MCF 10A (cell line): ENCODE results near the gene BNIP1. TPM values are rescaled to one million over a fixed set of nuclear protein-coding genes. Genes with fewer than 3 reads are reported as not detected.

Experiments used
- BruUV-seq: library from RNA; stranded (reverse); fragments of 400-500 nt; replicated peaks from 2 replicates; lab custom pipeline; 2021; lab: Mats Ljungman, UMichigan
- CTCF ChIA-PET: fragments of 300-600 bp; sonication (Branson Sonifier 250); formaldehyde crosslinking; extraction: SDS; loops from one replicate; lab custom pipeline; 2021; ENCODE audit warnings: antibody characterized with exemption, inconsistent platforms; lab: Yijun Ruan, JAX
- POLR2A ChIA-PET: fragments of 300-600, 350-650 bp; sonication (Branson Sonifier 250); formaldehyde crosslinking; extraction: SDS; loops from one replicate; lab custom pipeline; 2020; ENCODE audit warnings: antibody characterized with exemption, inconsistent platforms; lab: Yijun Ruan, JAX
- DNase-seq: peaks from one replicate; pipeline ENCODE4 v3.0.0-alpha.2; 2018; ENCODE audit not compliant: unreplicated experiment
- H3K27ac Mint-ChIP-seq: one replicate; pipeline ENCODE4 v1.8.0; 2022; ENCODE audit warnings: mild to moderate bottlenecking, low read depth, mixed read lengths; ENCODE audit not compliant: unreplicated experiment
- H3K27me3 Mint-ChIP-seq: one replicate; pipeline ENCODE4 v1.8.0; 2022; ENCODE audit warnings: mixed read lengths; ENCODE audit not compliant: insufficient read depth, unreplicated experiment
- H3K36me3 Mint-ChIP-seq: one replicate; pipeline ENCODE4 v1.8.0; 2022; ENCODE audit warnings: mild to moderate bottlenecking, moderate library complexity, mixed read lengths; ENCODE audit not compliant: insufficient read depth, unreplicated experiment
- H3K4me1 Mint-ChIP-seq: one replicate; pipeline ENCODE4 v1.8.0; 2022; ENCODE audit warnings: mixed read lengths; ENCODE audit not compliant: insufficient read depth, unreplicated experiment
- H3K4me3 Mint-ChIP-seq: one replicate; pipeline ENCODE4 v1.8.0; 2022; ENCODE audit warnings: mild to moderate bottlenecking, moderate library complexity, mixed read lengths; ENCODE audit not compliant: unreplicated experiment
- H3K9me3 Mint-ChIP-seq: one replicate; pipeline ENCODE4 v1.8.0; 2022; ENCODE audit warnings: mixed read lengths; ENCODE audit not compliant: unreplicated experiment
- intact Hi-C: fragments of 100-400 bp; cut with micrococcal nuclease; formaldehyde crosslinking; loops from 2 replicates; pipeline ENCODE4 v1.14.1; 2022
- total RNA-seq: library from RNA; stranded (reverse); gene quantifications from 2 replicates; pipeline ENCODE4 v1.2.3, GENCODE V29; 2022
- TF ChIP-seq, protein P1 (sequence below): fragments of 200-600 bp; IDR thresholded peaks from one replicate; pipeline ENCODE4 v1.8.0; 2022; ENCODE audit warnings: antibody characterized with exemption, mild to moderate bottlenecking; ENCODE audit not compliant: unreplicated experiment

Gene BNIP1
- total RNA-seq, 1 experiment from 2014 or later = 35.1 TPM

DNA sequence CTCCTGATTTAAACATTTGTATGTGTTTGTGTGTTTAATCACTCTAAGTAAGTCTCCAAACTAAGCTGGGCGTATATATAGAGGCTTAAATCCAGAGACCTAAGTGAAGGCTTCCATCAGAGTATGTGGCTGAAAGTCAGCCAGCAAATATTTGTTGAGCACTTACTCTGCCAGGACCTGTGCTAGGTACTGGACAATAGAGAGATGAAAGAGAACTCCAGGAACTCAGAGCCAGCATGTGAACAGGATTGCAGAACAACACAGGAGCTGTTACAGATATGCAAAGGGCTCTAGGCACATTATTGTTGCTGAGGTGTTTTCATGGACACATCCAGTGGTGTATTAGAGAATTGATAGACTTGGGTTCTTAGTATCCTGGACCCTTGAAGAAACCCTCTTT is 4.7 kb upstream of the BNIP1 start:
- H3K27ac Mint-ChIP-seq = no peak overlapping the region
- no peak overlapping the region for H3K4me3 Mint-ChIP-seq
- no peaks in the 10 kb centered on the region for H3K9me3 Mint-ChIP-seq
- no peaks in the 10 kb centered on the region for H3K4me1 Mint-ChIP-seq
- TF ChIP-seq, protein P1, sequence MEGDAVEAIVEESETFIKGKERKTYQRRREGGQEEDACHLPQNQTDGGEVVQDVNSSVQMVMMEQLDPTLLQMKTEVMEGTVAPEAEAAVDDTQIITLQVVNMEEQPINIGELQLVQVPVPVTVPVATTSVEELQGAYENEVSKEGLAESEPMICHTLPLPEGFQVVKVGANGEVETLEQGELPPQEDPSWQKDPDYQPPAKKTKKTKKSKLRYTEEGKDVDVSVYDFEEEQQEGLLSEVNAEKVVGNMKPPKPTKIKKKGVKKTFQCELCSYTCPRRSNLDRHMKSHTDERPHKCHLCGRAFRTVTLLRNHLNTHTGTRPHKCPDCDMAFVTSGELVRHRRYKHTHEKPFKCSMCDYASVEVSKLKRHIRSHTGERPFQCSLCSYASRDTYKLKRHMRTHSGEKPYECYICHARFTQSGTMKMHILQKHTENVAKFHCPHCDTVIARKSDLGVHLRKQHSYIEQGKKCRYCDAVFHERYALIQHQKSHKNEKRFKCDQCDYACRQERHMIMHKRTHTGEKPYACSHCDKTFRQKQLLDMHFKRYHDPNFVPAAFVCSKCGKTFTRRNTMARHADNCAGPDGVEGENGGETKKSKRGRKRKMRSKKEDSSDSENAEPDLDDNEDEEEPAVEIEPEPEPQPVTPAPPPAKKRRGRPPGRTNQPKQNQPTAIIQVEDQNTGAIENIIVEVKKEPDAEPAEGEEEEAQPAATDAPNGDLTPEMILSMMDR = no peak
- ChIA-PET POLR2A (interaction anchor here (0.7 to 4.2 kb wide), 5 partner anchors 13 to 1167 kb away, joined by 3 to 23 read pairs (median 4); partner anchors contain the start of gene ATP6V0E1), CTCF (interaction anchor here (1.1 to 1.3 kb wide), 4 partner anchors 15 to 433 kb away, joined by 3 to 6 read pairs (median 4); no protein-coding TSS in a partner anchor)
- intact Hi-C loops = no loop called here
- H3K27me3 Mint-ChIP-seq = no peaks in the 10 kb centered on the region
- no TSS peak for BruUV-seq
- DNase-seq = no peak
- H3K36me3 Mint-ChIP-seq = peaks cover 22% of the 10 kb centered on the region

DNA sequence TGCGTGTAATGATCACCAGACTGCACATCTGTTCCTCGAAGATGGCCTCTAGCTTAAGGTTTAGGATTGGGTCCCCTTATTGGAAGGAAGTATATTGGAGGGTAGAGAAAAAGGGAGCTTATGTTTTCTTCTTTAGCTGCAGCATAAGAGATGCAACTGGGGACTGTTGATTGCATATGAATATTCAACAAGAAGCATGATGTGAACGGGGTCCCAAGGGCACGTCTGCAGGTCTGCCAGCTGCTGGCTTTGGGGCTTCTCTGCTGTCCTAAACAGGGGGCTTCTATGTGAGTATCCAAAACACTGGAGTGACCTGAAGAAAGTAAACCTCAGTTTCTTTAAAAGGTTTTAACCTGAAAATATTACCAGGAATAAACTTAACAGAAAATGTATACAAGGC is 3.6 kb upstream of the BNIP1 start:
- Mint-ChIP-seq H3K36me3 (peaks cover 26% of the 10 kb centered on the region), H3K27me3 (no peaks in the 10 kb centered on the region), H3K9me3 (no peaks in the 10 kb centered on the region), H3K4me1 (no peaks in the 10 kb centered on the region), H3K4me3 (no peak overlapping the region), H3K27ac (no peak overlapping the region)
- TF ChIP-seq, protein P1 = no peak
- ChIA-PET CTCF (interaction anchor here (0.5 to 1.2 kb wide), 5 partner anchors 14 to 142 kb away, joined by 3 to 7 read pairs (median 3); no protein-coding TSS in a partner anchor), POLR2A (interaction anchor here (1.2 to 4.2 kb wide), 6 partner anchors 10 to 157 kb away, joined by 3 to 23 read pairs (median 5); partner anchors contain the start of gene ATP6V0E1)
- no peak for DNase-seq
- no TSS peak for BruUV-seq
- intact Hi-C loops = no loop called here

- POLR2A ChIA-PET = interaction anchor here (0.6 to 4.2 kb wide), 4 partner anchors 18 to 445 kb away, joined by 3 to 23 read pairs (median 10); partner anchors contain the start of gene ATP6V0E1
- CTCF ChIA-PET = interaction anchor here (0.6 to 0.8 kb wide), 6 partner anchors 22 to 1475 kb away, joined by 3 to 5 read pairs (median 4); no protein-coding TSS in a partner anchor
- H3K27ac Mint-ChIP-seq = peak overlapping the region; percentile 97
- DNase-seq = no peak
- H3K9me3 Mint-ChIP-seq = no peaks in the 10 kb centered on the region
- no peaks in the 10 kb centered on the region for H3K4me1 Mint-ChIP-seq
- H3K36me3 Mint-ChIP-seq = peaks cover 34% of the 10 kb centered on the region
- TF ChIP-seq, protein P1 = no peak
- BruUV-seq = no TSS peak
- no peak overlapping the region for H3K4me3 Mint-ChIP-seq
- no peaks in the 10 kb centered on the region for H3K27me3 Mint-ChIP-seq
- intact Hi-C loops = no loop called here
Measured at GRCh38 chr5:173143567-173143966, 764 bp upstream of the BNIP1 start.

DNA sequence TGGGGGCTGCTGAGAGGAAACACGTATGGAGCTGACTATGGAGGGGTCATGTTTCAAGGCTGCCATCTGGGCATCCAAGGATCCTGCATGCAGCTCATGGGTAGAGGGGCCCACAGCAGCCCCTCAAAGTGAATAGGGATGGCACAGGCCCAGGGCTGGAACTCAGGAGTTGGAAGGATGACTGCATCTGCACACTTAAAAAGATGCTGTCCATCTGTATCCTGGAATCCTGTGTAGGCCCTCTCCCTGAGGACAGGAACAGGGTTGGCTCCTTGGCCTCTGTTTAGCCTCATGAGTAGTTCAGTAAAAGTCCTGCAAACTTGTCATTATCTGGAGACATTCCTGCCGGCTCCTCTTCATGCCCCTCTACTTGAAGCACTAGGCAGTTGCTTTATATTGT is 4.0 kb downstream of the BNIP1 start:
- Mint-ChIP-seq H3K27me3 (no peaks in the 10 kb centered on the region), H3K36me3 (peaks cover 52% of the 10 kb centered on the region), H3K4me3 (no peak overlapping the region), H3K27ac (no peak overlapping the region), H3K9me3 (no peaks in the 10 kb centered on the region), H3K4me1 (no peaks in the 10 kb centered on the region)
- CTCF ChIA-PET = interaction anchor here (0.6 to 1.1 kb wide), 3 partner anchors 17 to 167 kb away, joined by 3 to 6 read pairs (median 3); no protein-coding TSS in a partner anchor
- no peak for DNase-seq
- TF ChIP-seq, protein P1 = no peak
- intact Hi-C loops = no loop called here
- POLR2A ChIA-PET = no interaction called here
- no TSS peak for BruUV-seq
